Measurements from ENCODE around the gene PPFIA4.
"Not testable (repeated sequence)": the region's sequence is repeated elsewhere in the genome, so short reads cannot be mapped to it uniquely, and the experiment has no call there.

Gene PPFIA4

GRCh38 chr1:203026031-203026665, at the start of gene PPFIA4:
Gene PPFIA4, plus strand, starts transcription at chr1:203026491. Its CDS starts 12,518 bp downstream, at chr1:203039009.
- no peak for DNase-seq

DNA sequence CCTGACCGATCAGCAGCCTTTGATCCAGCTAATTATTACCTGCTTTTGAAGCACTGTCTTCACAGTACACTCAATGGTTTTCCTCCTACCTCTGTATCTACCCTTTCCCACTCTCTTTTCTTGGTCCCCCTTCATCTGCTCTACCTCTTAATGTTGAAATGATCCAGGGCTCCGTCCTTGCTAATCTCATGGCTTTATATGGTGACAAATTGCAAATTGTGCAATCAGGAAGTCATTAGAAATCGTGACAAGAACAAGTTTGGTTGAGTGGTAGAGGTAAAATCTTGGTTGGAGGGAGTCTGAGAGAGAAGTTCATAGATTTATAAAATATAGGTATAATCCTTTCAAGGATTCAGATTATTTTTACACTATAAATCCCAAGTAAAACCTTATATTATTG, 49.7 kb upstream of the PPFIA4 start:
- DNase-seq: no peak

DNA sequence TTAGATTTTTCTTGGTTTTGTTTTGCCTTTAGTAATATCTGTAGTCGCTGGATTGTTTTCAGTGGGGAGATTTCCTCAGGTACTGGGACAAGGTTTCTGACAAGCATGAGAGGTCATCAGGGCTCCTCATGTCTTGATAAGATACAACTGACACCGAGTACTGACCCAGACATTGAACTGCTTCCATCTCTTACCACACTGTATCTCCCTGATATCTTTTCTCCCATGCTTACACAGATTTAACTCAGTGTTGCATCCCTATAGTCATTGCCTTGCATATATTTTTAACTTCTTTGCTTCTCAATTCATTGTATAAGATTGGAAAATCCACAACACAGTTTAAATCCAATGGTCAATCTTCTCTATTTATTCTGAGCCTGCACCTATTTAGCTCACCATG, 46.8 kb upstream of the PPFIA4 start:
- DNase-seq: no peak

DNA sequence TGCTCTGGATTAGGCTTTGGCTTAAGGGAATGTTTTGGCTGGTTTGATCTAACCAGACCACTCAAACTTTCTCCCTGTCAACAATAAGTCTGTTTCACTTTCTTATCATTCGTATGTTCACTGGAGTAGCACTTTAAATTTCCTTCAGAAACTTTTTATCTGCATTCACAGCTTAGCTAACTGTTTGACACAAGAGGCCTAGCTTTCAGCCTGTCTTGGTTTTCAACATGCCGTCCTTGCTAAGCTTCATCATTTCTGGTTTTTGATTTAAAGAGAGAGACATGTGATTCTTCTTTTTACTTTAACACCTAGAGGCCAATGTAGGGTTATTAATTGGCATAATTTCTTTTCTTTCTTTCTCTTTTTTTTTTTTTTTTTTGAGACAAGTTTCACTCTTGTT, 44.4 kb upstream of the PPFIA4 start:
- DNase-seq: no peak

GRCh38 chr1:202982715-202983430, 43.4 kb upstream of the PPFIA4 start:
- DNase-seq: no peak

DNA sequence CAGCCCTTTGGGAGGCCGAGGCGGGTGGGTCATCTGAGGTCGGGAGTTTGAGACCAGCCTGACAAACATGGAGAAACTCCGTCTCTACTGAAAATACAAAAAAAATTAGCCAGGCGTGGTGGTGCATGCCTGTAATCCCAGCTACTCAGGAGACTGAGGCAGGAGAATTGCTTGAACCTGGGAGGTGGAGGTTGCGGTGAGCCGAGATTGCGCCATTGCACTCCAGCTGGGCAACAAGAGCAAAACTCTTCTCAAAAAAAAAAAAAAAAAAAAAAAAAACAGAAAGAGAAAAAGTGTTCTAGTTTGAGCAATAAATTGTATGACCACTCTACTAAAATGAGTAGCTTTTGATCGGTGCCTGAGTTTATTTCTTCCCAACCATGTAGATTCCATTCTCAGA, 40.2 kb upstream of the PPFIA4 start:
- not testable (repeated sequence) for DNase-seq

- DNase-seq: no peak
These were observed 39.0 kb upstream of the PPFIA4 start for GRCh38 chr1:202987255-202987654.

GRCh38 chr1:202987922-202988583, 38.2 kb upstream of the PPFIA4 start:
- DNase-seq: no peak

- DNase-seq: no peak
These were observed 36.4 kb upstream of the PPFIA4 start for GRCh38 chr1:202989879-202990278.

GRCh38 chr1:202991112-202991511, 35.2 kb upstream of the PPFIA4 start:
- no peak for DNase-seq

GRCh38 chr1:202994756-202995155, 31.5 kb upstream of the PPFIA4 start:
- DNase-seq: no peak

- peak; percentile 85 for DNase-seq
These were observed 27.2 kb upstream of the PPFIA4 start for GRCh38 chr1:202998836-202999750.

DNA sequence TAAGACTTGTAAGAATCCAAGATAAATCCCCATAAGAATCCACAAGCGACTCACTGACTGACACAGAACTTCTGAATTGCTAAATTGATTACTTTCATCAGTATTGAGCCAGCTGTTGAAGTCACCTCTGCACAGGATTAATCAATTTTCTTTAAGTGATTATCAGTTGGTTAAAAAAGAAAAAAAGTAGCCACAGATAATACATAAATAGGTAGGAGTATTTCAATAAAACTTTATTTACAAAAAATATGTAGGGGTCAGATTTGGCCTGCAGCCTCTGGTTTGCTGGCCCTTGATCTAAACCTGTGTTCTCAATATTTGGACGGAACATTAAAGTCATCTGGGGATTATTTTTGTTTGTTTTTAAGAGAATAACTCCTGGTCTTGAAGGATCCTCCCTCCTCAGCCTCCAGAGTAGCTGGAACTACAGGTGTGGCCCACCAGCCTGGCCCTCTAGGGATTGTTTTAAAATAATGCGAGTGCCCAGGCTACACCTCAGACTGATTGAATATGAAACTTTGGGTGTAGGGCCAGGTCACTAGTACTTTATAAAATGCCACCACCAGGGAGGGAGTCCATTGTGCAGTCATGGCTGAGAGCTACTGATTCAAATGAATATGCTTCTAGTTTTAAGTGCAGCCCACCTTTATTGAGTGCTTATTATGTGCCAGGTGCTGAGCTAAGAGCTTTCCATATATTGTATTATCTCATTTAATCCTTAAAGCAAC, 25.9 kb upstream of the PPFIA4 start:
- DNase-seq: no peak

GRCh38 chr1:203001986-203002385, 24.3 kb upstream of the PPFIA4 start:
- DNase-seq: no peak

GRCh38 chr1:203002951-203003350, 23.3 kb upstream of the PPFIA4 start:
- DNase-seq: no peak

GRCh38 chr1:203005395-203006142, 20.7 kb upstream of the PPFIA4 start:
- DNase-seq: not testable (repeated sequence)

GRCh38 chr1:203006948-203007871, 19.1 kb upstream of the PPFIA4 start, which contains the start of gene TMEM183A:
Gene TMEM183A, plus strand, starts transcription at chr1:203007374. Its CDS starts 92 bp downstream, at chr1:203007466.
- peak; percentile 91 for DNase-seq

GRCh38 chr1:203009185-203009584, 17.1 kb upstream of the PPFIA4 start:
- no peak for DNase-seq

DNA sequence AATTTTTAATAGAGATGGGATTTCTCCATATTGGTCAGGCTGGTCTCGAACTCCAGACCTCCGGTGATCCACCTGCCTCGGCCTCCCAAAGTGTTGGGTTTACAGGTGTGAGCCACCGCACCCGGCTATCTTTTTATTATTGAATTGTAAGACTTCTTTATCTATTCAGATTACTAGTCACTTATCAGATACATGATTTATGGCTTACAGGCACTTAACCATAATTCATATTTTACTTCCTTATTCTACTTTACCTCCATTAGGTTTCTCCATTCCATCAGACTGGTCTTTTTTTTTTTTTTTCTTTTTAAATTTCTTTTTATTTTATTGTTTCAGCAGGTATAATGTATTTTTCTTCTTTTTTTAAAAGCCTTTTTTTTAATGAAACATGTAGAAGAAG, 14.7 kb upstream of the PPFIA4 start:
- no peak for DNase-seq

- no peak for DNase-seq
These were observed 9.2 kb upstream of the PPFIA4 start for GRCh38 chr1:203017061-203017460.

Measured in KG1 (cell line).